Jurkat, Clone E6-1 (cell line): ENCODE measurements around the gene NUP214.
A peak's percentile ranks its signal among the peaks of the same experiment; 100 is the strongest.
"Not testable (repeated sequence)": the region's sequence is repeated elsewhere in the genome, so short reads cannot be mapped to it uniquely, and the experiment has no call there.

Experiments
- DNase-seq: peaks from one replicate; pipeline ENCODE4 v3.0.0-alpha.2; 2011; ENCODE audit warnings: low read depth, low spot score
- H3K4me3 ChIP-seq: 2 replicates; pipeline ENCODE4 v1.5.1; 2011; ENCODE audit warnings: mild to moderate bottlenecking, low read length, control low read depth, moderate library complexity

NUP214 gene

GRCh38 chr9:131146186-131146585, 20.8 kb downstream of the NUP214 start:
- H3K4me3 ChIP-seq, result no peak overlapping the region
- DNase-seq, result no peak

DNA sequence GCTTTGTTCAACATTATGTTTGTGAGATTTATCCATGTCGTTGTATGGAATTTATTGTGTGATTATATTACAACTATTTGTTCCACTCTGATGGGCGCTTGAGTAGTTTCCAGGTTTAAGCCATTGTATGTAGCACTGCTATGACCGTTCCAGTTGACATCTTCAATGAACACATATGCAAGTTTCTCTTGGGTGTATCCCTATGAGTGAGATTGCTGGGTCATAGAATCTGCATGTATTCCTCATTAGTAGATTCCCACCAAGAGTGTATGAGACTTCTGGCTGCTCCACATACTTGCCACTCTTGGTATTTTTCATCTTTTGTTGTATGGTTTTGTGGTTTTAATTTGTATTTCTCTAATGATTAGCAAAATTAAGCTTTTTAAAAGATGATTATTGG, 22.9 kb downstream of the NUP214 start:
- DNase-seq, result no peak
- no peak overlapping the region for H3K4me3 ChIP-seq

DNA sequence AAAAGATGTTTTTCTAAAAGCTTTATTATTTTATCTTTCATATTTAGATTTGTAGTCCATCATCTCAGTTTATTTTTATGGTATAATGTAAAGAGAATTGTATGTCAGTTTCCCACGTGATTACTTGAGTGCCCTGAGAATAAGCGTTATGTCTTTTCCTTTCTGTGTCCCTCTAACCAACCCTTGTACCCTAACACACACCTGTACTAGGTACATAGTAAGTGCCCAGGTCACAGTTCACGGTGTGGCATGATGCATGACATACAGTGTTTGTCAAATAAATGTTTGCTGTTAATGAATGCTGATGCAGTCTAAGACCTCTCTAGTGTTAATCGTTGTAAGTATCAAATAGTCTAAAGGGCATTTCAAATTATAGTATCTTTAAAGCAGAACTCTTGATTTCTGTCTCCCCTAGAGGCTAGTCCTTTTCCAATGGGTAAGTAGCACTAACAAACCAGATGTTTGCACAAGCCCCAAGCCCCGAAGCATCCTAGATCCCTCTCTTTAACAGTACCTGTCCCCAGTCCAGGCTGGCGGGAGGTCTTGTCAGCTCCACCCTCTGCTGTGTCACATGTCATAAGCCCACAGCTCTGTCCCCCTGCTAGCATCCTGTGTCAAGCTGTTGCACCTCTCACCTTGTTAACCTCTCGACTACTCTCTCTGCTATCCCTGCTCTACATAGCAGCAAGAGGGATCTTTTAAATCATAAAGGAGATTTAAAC, 23.7 kb downstream of the NUP214 start:
- H3K4me3 ChIP-seq, result peak overlapping the region; percentile 18
- DNase-seq, result no peak

DNA sequence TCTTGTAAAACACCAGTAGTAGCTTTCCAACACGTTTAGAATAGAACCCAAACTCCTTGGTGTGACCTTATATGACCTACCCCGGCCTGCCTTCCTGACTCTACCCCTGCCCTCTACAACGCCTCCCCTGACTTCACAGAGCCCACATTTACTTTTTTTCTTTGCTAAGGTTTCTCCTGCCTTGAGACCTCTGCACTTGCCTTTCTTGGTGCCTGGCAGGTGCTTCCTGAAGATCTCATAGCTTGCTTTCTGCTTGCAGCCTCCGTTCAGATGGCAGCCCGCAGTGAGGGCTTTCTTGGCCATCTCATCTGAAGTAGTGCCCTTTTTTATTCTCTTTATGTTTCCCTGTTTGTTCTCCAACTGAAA, 24.3 kb downstream of the NUP214 start:
- H3K4me3 ChIP-seq, result peak overlapping the region; percentile 17
- DNase-seq, result peak; percentile 79

DNA sequence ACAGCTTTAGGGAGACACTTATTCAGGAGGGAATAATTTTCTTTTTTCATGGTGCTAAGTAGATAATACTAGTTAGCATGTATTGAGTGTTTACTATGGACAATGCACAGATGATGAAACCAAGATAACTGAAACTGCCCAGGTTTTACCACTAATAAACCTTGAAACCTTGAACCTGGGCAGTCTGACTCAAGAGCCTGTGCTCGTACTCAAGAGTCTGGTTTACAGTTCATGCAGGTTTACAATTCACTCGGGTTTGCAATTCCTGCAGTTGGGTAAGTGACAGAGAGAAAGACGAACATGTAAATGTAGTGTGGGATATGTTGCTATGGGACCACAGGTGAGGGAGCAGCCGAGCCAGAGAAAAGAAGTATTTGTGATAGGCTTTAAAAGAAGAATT, 28.2 kb downstream of the NUP214 start:
- H3K4me3 ChIP-seq, result no peak overlapping the region
- DNase-seq, result no peak

DNA sequence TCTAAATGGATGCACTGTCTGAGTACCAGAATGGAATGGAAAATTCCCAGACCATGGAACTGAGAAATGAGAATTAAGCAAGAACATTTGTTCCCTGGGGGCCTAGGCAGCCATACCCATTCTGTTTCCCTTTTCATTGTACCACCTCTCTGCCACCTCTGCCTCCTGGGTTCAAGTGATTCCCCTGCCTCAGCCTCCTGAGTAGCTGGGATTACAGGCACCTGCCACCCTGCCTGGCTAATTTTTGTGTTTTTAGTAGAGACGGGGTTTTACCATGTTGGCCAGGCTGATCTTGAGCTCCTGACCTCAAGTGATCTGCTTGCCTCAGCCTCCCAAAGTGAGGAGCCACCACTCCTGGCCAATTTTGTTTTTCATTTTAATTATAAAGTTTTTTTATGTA, 33.3 kb downstream of the NUP214 start:
- DNase-seq, H3K4me3 ChIP-seq: not testable (repeated sequence)

GRCh38 chr9:131160416-131161112, 35.2 kb downstream of the NUP214 start:
- DNase-seq, result no peak
- H3K4me3 ChIP-seq, result no peak overlapping the region

DNA sequence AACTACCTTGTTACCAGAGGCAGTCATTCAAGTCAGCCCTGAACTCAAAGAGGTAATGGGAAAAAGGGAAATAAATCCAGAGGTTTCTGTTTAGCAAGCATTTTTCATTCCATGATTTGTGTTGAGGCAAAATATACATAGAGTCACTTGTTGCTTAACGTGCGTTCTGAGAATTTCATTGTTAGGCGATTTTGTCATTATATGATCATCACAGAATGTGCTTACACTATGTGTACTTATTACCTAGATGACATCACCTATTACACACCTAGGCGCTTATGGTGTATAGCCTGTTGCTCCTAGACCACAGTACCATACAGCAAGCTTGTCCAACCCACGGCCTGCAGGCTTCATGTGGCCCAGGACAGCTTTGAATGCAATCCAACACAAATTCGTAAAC, 36.2 kb downstream of the NUP214 start:
- no peak overlapping the region for H3K4me3 ChIP-seq
- DNase-seq, result no peak

- no peak overlapping the region for H3K4me3 ChIP-seq
- no peak for DNase-seq
These were observed 37.5 kb downstream of the NUP214 start for GRCh38 chr9:131162886-131163285.

DNA sequence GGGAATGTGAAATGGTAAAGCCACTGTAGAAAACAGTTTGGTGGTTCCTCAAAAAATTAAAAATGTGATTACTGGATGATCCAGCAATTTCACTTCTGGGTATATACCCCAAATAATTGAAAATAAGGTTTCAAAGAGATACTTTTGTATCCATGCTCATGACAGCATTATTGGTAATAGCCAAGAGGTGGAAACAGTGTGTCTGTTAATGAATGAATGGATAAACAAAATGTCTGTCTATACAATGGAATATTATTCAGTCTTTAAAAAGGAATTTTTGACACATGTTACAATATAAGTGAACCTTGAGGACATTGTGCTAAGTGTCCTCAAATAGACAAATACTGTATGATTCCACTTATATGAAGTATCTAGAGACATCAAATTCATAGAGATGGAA, 40.1 kb downstream of the NUP214 start:
- H3K4me3 ChIP-seq, result no peak overlapping the region
- no peak for DNase-seq

DNA sequence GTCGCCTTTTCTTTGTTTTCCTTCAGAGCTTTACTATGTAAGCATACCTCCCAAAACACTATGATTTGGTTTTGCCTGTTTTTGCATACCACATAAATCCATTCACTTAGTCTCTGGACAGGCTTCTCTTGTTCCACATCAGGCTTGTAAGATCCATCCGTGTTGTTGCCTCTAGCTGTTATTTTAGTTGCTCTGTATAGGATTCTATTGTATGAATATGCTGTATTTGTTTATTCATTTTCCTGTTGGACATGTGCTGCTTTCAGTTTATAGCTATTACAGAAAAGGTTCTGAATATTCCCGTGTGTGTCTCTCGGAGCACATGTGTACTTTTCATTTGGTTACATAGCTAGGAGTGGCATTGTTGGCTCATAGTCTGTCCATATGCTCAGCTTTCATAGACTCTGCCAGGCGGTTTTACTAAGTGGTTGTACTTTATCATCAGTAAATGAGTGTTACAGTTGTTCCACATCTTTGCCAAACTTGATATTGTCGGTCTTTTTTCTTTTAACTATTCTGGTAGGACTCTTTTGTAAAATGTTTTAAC, 41.8 kb downstream of the NUP214 start:
- DNase-seq, result no peak
- H3K4me3 ChIP-seq, result no peak overlapping the region

- no peak for DNase-seq
- no peak overlapping the region for H3K4me3 ChIP-seq
These were observed 42.5 kb downstream of the NUP214 start for GRCh38 chr9:131167936-131168335.

GRCh38 chr9:131169563-131170240, 44.3 kb downstream of the NUP214 start:
- DNase-seq, result peak; percentile 72
- no peak overlapping the region for H3K4me3 ChIP-seq

DNA sequence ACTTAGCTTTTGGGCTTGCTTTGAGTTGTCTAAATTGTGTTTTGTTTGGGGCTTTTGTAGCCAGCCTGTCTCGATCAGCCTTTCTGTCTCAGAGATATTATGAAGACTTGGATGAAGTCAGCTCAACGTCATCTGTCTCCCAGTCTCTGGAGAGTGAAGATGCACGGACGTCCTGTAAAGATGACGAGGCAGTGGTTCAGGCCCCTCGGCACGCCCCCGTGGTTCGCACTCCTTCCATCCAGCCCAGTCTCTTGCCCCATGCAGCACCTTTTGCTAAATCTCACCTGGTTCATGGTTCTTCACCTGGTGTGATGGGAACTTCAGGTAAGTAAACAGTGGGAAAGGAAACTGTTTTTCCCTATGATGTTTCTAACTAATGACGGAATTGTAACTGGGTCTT, 48.6 kb downstream of the NUP214 start:
- H3K4me3 ChIP-seq, result no peak overlapping the region
- no peak for DNase-seq

- no peak overlapping the region for H3K4me3 ChIP-seq
- DNase-seq, result peak; percentile 63
These were observed 49.4 kb downstream of the NUP214 start for GRCh38 chr9:131174681-131175239.

- H3K4me3 ChIP-seq, result no peak overlapping the region
- DNase-seq, result peak; percentile 45
These were observed 52.5 kb downstream of the NUP214 start for GRCh38 chr9:131177898-131178297.

DNA sequence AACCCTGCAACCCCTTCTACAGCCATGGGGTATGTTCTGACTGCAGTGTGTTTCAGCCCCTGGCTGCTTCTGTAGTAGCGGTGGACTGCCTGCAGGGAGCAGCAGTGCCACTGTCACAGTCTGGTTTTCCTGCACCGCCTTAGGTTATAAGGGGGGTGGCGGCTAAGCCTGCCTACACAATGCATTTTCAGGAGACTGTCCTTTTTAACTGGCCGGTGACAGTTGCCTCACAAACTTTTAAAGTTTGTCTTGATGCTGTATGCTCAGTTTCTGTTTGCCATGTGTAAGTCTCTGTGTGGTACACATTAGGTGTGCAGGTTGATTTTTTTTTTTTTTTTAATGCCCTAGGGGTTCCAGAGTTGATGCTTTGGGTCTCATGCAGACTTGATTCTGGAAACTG, 53.0 kb downstream of the NUP214 start:
- peak; percentile 68 for DNase-seq

DNA sequence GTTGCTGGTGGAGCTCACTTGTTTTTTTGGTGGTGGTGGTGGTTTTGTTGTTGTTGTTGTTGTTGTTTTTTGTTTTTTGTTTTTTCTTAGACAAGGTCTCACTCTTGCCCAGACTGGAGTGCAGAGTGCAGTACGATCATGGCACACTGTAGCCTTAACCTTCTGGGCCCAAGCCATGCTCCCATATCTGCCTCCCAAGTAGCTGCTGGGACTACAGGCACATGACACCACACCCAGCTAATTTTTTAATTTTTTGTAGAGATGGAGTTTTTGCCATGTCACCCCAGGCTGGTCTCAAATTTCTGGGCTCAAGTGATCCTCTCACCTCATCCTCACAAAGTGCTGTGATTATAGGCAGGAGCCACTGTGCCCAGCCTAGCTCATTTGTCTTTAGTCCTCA, 53.5 kb downstream of the NUP214 start:
- no peak for DNase-seq

More for the DNA sequence above, 53.0 kb downstream of the NUP214 start:
- H3K4me3 ChIP-seq, result no peak overlapping the region

DNA sequence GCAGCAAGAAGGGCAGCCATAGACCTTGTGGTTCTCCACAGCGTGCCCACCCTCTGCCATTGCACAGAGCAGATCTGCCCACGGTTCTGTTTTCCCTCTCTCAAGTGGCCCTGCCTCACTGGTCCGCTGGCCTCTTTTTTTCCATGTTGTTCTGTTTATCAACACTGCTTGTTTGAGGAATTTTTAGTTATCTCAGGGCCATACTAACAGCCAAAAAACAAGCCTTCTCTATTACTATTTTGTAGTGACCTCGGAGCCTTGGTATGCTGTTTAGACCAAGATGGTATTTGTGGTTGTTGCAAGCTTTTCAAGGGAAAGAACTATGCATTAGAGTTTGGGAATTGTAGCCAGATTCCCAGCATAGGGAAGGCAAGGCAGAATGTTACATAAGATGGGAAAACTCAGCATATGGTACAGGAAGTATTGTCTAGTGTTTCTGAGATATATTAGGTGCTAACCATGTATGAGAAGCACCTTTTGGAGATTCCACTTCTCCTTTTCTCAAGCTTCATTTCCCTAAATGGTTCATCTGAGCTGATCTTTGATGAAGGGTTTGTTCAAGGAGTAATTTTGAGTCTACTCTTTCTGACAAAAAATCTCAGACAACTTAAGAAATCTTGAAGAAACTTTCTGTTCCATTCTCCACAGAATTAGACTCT, 54.3 kb downstream of the NUP214 start:
- no peak for DNase-seq
- no peak overlapping the region for H3K4me3 ChIP-seq

More for the DNA sequence above, 53.5 kb downstream of the NUP214 start:
- no peak overlapping the region for H3K4me3 ChIP-seq
